ENCODE data around the gene DYNC1LI1.
"Not testable (repeated sequence)": the region's sequence is repeated elsewhere in the genome, so short reads cannot be mapped to it uniquely, and the experiment has no call there.

DYNC1LI1 gene

DNA sequence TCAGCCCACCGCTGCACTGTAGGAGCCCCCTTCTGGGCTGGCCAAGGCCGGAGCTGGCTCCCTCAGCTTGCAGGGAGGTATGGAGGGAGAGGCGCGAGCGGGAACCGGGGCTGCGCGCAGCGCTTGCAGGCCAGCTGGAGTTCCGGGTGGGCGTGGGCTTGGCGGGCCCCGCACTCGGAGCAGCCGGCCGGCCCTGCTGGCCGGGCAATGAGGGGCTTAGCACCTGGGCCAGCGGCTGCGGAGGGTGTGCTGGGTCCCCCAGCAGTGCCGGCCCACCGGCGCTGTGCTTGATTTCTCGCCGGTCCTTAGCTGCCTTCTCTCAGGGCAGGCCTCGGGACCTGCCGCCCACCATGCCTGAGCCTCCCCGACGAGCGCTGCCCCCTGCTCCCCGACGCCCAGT, 8.0 kb upstream of the DYNC1LI1 start:
- DNase-seq, result not testable (repeated sequence)

DNA sequence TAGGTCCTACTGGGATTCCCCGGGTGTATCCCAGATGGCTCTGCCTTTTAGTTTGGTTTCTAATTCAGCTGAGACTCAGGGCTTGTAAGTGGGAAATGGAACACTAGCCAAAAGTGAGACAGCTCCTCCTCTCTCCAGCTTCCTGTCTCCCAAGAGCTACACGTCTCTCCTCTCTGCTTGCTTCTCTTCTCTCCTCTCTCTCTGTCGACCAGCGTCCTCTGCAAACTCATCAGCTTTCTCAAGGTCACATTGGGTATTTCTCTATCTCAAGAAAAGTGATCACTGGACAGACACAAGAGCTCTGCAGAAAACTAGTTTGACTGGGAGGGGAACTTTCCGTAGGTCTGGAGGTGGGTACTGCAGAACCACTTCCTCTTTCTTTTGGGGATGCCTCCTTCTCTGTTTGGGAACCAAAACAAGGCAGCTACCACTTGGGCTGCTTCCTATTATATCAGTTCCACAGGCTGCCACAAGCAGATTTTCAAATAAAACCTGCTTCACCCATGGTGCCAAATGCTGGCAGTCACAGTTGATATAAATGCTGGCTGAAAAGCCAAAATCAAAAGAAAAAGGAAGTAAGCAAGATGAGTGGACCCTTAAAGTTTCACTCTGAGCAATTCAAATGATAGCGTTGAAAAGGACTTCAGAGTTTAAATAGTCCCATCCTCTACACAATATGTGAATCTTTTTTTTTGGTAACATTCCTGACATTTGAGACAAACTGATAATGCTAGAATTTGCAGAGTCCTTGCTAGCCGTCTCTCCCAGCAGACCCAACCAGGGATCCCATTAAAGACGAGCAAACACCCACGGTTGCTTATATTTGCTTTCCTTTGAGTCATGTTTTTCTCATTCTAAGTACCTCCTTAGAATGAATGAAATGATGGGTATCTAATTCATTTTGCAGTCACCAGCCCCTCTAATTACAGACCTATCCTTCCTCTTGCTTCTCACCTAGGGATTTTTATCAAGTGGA, 7.2 kb upstream of the DYNC1LI1 start:
- DNase-seq, result no peak

DNA sequence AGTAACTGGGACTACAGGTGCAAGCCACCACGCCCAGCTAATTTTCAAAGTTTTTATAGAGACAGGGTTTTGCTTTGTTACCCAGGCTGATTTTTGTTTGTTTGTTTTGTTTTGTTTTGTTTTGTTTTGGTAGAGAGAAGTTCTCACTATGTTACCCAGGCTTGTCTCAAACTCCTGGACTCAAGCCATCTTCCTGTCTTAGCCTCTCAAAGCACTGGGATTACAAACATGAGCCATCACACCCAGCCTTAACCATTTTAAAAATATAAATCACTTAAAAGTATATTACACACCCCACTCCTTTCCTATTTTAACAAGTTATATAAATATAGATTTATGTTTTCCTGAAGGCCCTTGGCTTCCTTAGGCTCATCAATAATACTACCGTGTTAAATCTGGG, 6.5 kb upstream of the DYNC1LI1 start:
- no peak for DNase-seq

DNA sequence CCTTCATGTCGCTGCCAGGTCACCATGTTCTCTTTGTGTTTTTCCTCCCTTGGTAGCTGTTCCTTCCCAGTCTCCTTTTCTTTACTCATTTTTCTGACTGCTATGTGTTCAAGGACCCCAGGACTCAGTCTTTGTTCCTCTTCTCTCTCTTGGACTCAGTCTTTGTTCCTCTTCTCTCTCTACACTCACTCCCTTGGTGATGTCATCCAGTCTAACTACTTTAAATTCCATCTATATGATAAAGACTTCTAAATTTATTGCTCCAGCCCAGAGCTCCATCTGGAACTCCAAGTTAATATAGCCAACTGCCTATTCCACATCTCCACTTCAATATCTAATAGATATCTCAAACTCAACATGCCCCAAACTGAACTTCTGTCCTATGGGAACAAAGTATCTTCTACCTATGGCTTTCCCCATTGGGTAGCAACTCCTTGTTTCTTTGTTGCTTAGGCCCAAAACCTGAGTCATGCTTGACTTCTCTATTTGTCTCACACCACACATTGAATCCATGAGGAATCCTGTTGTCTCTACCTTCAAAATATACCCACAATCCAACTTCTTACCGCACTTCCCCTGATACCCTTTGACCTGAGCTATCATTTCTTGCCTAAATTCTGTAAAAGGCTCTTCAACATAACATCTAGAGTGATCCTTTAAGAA, 4.9 kb upstream of the DYNC1LI1 start:
- DNase-seq, result no peak

DNA sequence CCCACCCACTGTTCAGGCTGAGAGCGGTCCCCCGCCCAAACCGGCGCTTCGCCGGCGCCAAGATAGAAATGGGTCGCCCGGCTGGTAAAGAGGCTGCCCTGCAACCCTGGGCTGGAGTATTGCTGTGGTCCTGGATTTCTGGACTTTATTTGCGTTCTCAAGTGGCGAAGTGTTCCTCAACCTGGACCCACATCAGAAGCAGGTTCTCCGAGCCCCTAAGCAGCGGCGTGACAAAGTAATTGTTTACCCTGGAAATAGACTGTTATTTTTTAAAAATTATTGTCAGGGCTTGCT, 481 bp upstream of the DYNC1LI1 start:
- DNase-seq, result peak in 1 of 2 experiments; percentile 80

- DNase-seq, result no peak
Measured at GRCh38 chr3:32569540-32570420, 878 bp downstream of the DYNC1LI1 start.

DNA sequence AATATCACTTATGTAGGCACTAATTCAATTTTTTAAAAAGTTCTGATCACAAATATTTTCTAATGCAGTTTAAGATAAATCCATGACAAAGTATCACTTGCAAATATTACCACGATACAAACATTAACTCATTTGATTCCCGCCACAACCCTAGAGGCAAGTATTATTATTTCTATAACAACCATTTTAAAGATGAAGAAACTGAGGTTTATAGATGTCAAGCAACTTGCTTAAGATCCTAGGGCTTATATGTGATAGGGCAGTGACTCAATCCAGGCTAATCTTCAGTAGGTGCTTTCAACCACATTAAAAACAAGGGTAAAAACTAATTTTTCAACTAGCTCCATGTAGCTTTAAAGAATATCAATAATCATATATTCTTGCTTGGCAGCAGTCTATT, 1.7 kb downstream of the DYNC1LI1 start:
- DNase-seq, result no peak

DNA sequence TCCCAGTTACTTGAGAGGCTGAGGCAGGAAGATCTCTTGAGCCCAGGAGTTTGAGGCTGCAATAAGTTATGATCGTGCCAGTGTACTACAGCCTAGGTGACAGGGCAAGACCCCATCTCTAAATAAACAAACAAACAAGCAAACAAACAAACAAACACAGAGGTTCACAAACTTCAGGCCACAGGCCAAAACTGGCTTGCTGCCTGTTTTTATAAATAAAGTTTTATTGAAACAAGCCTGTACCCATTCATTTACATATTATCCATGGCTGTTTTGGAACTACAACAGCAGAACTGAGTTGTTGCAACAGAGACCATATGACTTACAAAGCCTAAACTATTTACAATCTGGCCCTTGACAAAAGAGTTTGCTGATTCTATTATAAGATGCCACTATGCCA, 6.5 kb downstream of the DYNC1LI1 start:
- DNase-seq, result no peak

DNA sequence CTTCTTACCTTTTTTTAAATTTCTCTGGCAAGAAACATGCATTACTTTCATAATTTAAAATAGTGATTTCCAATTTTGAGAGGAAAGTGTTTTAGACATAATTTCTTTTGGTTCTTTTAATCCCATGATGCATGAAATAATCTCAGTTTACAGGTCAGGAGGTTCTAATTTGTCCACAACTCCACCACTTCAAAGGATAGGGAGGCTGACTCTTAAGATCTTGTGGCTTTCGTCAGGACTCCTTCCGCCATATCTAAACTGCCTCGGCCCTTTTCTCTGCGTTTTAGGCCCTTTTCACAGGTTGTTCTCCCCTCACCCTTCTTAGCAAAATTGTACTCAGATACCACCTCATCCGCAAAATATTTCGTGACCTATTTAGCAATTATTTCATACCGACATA, 8.0 kb downstream of the DYNC1LI1 start:
- DNase-seq, result no peak

DNA sequence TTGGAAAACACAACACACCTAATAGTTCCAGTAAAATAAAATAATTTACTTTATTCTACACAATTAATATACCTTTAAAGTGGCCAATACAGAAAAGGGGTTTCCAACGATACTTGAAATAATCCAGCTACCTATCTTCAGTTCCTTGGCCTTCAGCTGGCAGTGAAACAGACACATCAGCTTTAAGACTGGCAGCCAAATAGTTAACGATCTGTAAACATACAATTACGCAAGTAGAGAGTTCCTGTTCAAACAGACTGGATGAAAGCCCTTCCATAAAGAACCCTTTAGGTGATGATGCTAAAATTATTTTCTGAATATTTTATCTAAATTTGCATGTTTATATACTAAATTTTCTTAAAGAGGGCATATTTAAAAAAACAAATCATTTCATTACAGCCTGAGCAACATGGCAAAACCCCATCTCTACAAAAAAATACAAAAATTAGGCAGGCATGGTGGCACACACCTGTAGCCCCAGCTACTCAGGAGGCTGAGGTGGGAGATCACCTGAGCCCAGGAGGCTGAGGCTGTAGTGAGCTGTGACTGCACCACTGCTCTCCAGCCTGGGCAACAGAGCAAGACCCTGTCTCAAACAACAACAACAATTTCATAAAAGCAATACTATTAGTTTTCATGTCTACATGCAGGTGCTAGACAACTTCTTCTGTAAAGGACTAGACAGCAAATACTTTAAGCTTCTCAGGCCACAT, 12.9 kb downstream of the DYNC1LI1 start:
- no peak for DNase-seq

- no peak for DNase-seq
Measured at GRCh38 chr3:32556332-32556731, 14.3 kb downstream of the DYNC1LI1 start.

DNA sequence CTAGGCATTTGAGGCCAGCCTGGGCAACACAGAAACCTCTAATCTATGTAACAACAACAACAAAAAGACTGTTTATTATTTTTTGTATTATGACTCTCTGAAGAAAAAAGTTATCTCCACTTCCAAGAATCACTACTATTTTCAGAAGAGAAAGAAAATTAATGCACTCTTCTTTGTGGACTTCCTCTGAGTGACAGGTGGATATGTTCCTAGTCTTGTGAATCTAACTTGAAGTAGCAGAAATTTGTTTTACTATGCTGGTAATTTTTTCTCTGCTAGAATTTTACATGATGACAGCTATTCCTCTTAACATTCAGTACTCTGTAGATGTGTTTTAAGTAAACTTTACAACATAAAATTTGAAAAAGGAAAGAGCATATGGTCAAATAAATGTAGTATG, 16.7 kb downstream of the DYNC1LI1 start:
- no peak for DNase-seq

- DNase-seq, result no peak
Measured at GRCh38 chr3:32553459-32553858, 17.2 kb downstream of the DYNC1LI1 start.

DNA sequence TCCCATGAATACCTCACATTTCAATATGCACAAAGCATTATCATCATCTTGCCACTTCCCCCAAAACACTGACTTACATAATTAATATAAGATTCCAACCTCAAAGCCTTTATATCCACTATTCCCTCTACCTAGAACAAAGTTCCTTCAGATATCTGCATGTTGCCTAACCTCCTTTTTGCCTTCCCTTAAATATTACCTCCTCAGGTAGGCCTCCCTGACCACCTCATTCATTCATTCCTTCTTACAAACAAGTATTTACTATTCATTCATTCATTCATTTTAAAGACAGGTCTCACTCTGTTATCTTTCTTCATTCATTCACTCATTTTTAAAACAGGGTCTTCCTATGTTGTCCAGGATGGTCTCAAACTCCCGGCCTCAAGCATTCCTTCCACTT, 18.6 kb downstream of the DYNC1LI1 start:
- DNase-seq, result no peak

DNA sequence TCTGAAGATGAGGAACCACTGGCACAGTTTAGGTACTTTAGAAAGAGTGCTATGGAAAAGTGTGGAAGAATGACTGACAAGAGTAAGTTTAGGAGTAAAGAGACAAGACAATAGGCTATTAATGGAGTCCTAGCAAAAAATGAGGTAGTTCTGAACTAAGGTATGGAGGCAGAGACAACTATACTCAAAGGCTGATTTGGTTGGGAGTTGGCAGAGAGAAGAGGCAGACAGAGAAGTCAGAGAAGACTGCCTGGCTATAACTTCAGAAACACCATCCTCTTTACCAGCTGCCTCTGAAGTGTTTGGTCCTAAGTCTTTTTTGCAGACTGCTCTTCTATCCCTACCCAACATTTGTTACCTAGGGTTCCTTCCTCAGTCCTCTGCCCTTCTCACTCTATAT, 19.2 kb downstream of the DYNC1LI1 start:
- no peak for DNase-seq

DNA sequence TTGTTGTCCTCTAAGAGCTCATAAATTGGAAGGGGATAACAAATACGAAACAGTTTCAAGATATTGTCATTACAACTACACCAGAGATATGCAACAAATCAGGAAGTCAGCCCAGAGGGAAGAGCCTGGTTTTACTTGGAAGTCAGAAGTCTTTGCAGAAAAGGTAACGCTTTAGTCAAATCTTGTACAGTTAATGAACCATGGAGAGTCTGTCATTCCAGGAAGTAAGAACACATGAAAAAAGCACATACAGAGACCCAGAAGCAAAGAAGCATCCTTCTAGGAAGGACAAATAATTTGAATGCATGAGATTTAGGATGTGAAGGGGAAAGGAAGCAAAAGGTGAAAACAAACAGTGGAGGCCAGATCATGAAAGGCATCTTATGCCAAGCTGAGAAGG, 19.6 kb downstream of the DYNC1LI1 start:
- no peak for DNase-seq

DNA sequence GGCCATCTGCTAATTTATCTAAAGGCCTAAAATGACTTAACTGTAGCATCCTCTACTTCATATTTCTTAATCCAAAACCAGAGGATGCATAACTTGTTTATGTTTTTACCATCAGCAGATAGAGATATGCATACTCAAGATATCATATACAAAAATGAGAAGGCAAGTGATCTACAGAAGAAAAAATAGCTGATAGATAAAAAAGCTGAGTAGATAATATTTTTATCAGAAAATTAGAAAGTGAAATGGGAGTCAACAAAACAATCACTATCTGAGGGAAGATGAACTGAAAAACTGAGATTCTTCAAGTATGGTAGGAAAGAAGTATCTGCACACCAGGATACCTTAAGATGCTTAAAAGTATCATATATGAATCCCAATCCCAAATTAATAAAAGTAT, 25.4 kb downstream of the DYNC1LI1 start:
- no peak for DNase-seq

- DNase-seq, result no peak
Measured at GRCh38 chr3:32544894-32545293, 25.8 kb downstream of the DYNC1LI1 start.

DNA sequence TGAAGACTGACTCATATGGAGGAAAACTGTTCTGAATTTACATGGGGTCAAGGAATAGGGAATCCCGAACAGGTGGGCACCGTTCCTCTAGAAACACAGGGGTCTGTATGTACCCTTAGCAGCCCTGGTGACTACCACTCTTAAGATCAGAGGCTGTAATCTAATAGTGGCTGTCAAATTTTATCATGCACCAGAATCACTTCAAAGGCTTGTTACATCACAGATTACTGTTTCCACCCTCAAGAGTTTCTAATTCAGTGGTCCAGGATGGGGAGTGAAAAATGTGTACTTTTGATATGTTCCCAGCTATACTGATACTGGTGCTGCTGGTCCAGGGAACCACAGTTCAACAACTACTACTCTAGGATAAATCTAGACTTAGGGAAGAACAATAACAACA, 27.9 kb downstream of the DYNC1LI1 start:
- no peak for DNase-seq

GRCh38 chr3:32540899-32541298, 29.8 kb downstream of the DYNC1LI1 start:
- DNase-seq, result no peak

DNA sequence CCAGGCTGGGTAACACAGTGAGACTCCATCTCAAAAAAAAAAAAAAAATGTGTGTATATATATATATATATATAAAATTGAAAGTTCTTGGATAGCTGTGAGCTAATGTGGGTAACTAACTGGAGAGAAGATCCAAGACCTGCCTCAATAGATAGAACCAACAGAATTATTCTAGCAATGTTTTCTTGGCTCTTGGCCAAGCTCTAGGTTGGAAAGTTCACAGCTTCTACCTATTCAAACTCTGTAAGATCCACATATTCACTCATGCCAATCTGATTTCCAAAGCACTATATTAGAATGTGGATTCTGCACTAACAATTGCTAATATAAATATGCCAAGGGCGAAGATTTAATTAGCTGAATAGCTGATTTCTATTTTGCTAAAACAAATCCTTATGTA, 38.2 kb downstream of the DYNC1LI1 start:
- DNase-seq, result no peak

DNA sequence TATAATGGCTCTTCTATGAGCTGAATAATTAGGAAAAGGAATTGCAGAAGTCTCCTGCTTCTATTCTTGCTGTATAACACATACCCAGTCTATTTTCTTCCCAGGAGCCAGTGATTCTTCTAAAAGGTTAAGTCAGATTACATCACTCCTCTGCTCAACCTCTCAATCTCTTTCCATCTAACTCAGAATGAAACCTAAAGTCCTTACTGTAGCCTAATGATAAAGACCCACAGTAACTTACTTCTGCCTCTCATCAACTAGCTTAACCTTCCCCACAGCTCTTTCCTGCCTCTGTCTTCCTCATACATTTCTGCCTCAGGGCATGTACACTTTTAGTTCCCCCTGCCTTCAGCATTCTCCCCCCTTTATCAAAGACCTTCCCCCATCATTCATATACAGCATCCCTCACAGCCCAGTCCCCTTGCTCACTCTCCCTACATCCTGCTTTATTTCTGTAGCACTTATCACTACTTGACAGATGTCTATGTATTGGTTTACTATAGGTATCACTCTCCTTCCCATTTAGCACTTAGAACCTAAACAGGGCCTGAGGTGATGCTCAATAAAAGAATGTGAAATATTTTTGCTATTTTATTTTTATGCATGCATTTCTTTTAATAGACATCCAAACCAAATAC, 39.5 kb downstream of the DYNC1LI1 start:
- DNase-seq, result no peak

Data from cerebellar nuclear complex (tissue), 1 donor.